ENCODE data around the gene DGLUCY.

DNA sequence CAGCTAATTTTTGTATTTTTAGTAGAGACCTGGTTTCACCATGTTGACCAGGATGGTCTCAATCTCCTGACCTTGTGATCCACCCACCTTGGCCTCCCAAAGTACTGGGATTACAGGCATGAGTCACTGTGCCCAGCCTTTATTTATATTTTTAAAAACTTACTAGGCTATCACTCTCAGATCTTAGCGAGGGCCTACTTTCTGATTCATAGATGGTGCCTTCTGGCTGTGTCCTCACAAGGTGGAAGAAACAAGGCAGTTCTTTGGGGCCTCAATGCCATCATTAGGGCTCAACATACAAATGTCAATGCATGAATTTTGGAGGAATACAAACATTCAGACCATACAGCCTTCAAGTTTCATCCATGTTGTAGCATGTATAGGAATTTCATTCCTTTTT lies 2.4 kb upstream of the DGLUCY start:
- TF ChIP-seq EZH2 (IDR thresholded peaks at IDR 0.05; ENCODE audit: borderline replicate concordance): no peak
- TF ChIP-seq, protein P1, sequence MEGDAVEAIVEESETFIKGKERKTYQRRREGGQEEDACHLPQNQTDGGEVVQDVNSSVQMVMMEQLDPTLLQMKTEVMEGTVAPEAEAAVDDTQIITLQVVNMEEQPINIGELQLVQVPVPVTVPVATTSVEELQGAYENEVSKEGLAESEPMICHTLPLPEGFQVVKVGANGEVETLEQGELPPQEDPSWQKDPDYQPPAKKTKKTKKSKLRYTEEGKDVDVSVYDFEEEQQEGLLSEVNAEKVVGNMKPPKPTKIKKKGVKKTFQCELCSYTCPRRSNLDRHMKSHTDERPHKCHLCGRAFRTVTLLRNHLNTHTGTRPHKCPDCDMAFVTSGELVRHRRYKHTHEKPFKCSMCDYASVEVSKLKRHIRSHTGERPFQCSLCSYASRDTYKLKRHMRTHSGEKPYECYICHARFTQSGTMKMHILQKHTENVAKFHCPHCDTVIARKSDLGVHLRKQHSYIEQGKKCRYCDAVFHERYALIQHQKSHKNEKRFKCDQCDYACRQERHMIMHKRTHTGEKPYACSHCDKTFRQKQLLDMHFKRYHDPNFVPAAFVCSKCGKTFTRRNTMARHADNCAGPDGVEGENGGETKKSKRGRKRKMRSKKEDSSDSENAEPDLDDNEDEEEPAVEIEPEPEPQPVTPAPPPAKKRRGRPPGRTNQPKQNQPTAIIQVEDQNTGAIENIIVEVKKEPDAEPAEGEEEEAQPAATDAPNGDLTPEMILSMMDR (IDR thresholded peaks at IDR 0.05; ENCODE audit: poor library complexity): no peak
